Adrenal gland (tissue), 5 donors: Measurements from ENCODE around the gene OTUD3.
A peak's percentile ranks its signal among the peaks of the same experiment; 100 is the strongest.

Experiments
- CTCF ChIP-seq, 6 experiments: fragments of 450-650 bp in 4 of 6; fragments of 200-600 bp in 2 of 6; sonication (generic) in 1 of 6; IDR thresholded peaks; 1 replicate in 5 of 6; 2 replicates in 1 of 6; pipeline versions ENCODE4 v1.5.1 to v1.8.0; 2016 to 2021; ENCODE audit warnings: antibody characterized with exemption in 6 of 6, mild to moderate bottlenecking in 2 of 6, moderate library complexity in 1 of 6
- POLR2A ChIP-seq, 2 donors: fragments of 450-650 bp; IDR thresholded peaks; one replicate each; pipeline ENCODE4 v1.6.1; 2017; ENCODE audit warnings: antibody characterized with exemption in 2 of 2, mild to moderate bottlenecking in 2 of 2, moderate library complexity in 1 of 2
- donor health status: DM: no; HTN: no; CAD: no.

GRCh38 chr1:19844731-19845495 is 37.3 kb upstream of the OTUD3 start:
- no peak for TF ChIP-seq CTCF (IDR thresholded peaks at IDR 0.05)
- peak in 1 of 2 donors; percentile 27 for TF ChIP-seq POLR2A (IDR thresholded peaks at IDR 0.05)
